Left colon (tissue), 2 donors: ENCODE measurements around the gene PLA2G2F. TPM values are rescaled to one million over a fixed set of nuclear protein-coding genes. Genes with fewer than 3 reads are reported as not detected.

Experiments
- ATAC-seq: fragments of 200-7000 bp; cut with Tn5 transposase; one replicate; pipeline ENCODE4 v1.9.1; 2020; ENCODE audit warnings: mild to moderate bottlenecking, moderate library complexity
- DNase-seq, 2 donors: peaks; one replicate each; pipeline ENCODE4 v3.0.0-alpha.2; 2020
- intact Hi-C, 2 donors: fragments of 100-400 bp; cut with DNase I in 1 of 2; cut with micrococcal nuclease in 1 of 2; formaldehyde crosslinking; loops; one replicate each; pipeline versions ENCODE4 v1.11.2 to v1.14.0; 2022; cut with DNase I, micrococcal nuclease
- total RNA-seq, 2 donors: library from RNA; stranded (reverse); fragmentation: NEBNext Ultra II Directional; extraction: Animal tissue kit (Norgen Biotek cat#: 25700); gene quantifications; one replicate each; pipeline ENCODE4 v1.2.1, GENCODE V29; 2021
- donor health status: DM: no; HTN: no; CAD: no.
- donor health status: DM: yes; HTN: yes; CAD: no.

Gene PLA2G2F
- total RNA-seq, 2 donors from 2014 or later = 0.11 TPM; not detected in 1

DNA sequence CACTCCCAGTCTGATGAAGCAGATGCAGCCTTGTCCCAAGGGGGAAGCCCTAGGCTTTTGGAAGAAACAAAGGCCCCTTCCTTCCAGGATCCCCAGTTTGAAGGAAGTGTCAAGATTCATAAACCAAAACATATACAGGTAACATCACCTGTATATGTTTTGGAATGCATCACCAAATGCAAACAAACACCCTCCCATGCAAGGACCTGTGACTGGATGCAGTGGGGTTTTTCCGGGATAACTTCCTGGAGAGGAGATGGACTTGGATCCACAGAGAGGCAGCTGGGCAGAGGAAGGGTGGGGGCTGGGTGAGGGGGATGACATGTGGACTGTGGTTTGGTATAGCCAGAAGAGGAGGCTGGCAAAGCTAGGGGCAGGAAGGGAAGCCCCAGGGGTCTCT is 1.5 kb upstream of the PLA2G2F start:
- peak; percentile 59 for ATAC-seq
- intact Hi-C loops = no loop called here
- DNase-seq = peak in 1 of 2 donors; percentile 33

DNA sequence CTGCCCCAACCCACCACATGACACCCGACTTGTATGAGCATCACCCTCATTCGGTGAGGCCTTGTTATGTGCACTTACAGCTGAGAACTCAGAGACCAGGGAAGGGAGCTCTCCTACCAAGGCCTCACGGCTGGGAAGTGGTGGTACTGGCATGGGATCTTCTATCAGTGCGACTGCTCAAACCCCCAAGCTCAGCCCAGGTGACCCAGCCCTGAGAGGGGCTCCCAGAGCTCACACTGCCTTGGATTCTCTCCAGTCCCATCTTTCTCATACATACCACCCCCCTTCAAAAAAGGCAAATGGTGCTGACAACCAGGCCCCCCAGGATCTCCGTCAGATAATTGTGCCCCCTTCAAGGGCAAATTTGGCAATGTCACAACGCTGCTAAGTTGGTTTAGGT is 777 bp upstream of the PLA2G2F start:
- ATAC-seq (no peak), DNase-seq (peak in 1 of 2 donors; percentile 12)
- intact Hi-C loops = no loop called here

DNA sequence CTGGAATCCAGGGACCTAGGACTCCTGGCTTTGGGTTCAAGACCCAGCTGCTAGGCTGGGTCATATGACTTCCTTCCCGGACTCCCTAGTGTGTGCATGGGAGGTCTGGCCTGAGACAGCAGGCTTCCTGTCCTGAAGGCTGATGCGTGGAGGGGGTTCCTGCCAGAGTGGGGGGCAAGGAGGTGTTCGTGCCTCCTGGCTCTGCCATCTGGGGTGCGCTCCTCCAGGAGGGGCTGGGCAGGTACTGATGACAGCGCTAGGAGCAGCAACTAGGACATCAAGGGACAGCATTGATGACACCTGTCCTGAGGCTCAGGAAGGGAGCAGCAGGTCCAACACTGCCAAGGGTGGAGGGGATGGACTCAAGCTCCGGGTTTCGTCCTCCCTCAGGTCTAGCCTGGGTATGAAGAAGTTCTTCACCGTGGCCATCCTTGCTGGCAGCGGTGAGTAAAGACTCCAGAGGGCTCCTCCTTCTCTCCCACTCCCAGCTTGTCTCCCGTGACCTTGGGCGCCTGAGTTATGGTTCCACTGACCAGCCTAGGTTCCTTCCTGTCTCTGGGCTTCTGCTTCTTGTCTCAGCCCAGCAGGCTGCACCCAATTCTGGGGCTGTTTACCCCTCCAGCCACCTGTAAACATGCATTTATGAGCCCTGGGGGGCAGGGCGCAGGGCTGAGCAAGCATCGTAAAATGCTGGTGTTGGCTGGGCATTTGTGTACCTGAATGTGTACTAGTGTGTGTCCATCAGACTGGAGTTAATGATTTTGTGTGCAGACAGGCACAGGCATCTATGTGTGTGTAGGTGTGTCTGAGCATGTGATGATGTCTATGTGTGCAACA is 871 bp downstream of the PLA2G2F start:
- no peak for ATAC-seq
- intact Hi-C loops = loop anchor here in 1 of 2 donors (10.0 kb wide), 1 partner anchor 165 kb away; the partner anchor contains the start of gene PLA2G2A
- DNase-seq = peak in 1 of 2 donors; percentile 18

DNA sequence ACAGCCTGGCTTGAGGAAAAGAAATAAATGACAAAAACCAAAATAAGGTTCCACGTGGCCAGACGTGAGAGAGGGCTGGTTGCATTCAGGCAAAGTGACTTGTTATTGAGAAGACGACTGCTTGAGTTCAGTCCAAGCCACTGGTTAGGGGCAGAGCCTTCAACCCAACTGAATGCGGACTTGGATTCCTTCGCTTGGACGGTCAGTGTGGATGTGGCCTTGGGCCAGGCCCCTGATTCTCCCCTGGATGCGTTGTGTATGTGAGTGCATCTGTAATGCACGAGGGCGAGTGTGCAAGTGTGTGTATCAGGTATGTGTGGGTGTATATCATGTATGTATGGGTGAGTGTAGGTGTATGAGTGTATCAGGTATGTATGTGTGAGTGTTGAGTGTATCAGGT is 1.9 kb downstream of the PLA2G2F start:
- peak in 1 of 2 donors; percentile 9 for DNase-seq
- intact Hi-C loops = loop anchor here in 1 of 2 donors (10.0 kb wide), 1 partner anchor 166 kb away; the partner anchor contains the start of gene PLA2G2A

DNA sequence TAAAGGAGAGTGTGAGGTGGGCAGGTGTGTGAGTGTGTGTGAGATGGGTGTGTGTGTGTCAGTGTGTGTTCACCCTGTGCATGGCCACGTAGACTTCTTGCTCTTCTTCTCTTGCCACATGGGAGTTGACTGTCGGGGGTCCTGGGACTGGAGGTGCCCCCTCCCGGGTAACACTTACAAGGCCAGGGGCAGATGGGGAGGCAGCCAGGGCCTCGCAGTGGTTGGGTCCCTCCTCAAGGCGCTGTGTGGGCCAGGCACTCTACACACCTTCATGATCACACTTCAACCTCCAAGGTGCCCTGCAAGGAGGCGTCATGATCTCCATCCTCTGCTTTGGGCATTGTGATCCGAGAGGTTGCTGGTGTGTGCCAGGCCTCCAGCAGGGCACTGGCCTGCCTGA is 2.3 kb downstream of the PLA2G2F start:
- DNase-seq (peak in 1 of 2 donors; percentile 11), ATAC-seq (no peak)
- intact Hi-C loops = loop anchor here in 1 of 2 donors (10.0 kb wide), 1 partner anchor 167 kb away; the partner anchor contains the start of gene PLA2G2A

More for the DNA sequence above, 1.9 kb downstream of the PLA2G2F start:
- no peak for ATAC-seq

DNA sequence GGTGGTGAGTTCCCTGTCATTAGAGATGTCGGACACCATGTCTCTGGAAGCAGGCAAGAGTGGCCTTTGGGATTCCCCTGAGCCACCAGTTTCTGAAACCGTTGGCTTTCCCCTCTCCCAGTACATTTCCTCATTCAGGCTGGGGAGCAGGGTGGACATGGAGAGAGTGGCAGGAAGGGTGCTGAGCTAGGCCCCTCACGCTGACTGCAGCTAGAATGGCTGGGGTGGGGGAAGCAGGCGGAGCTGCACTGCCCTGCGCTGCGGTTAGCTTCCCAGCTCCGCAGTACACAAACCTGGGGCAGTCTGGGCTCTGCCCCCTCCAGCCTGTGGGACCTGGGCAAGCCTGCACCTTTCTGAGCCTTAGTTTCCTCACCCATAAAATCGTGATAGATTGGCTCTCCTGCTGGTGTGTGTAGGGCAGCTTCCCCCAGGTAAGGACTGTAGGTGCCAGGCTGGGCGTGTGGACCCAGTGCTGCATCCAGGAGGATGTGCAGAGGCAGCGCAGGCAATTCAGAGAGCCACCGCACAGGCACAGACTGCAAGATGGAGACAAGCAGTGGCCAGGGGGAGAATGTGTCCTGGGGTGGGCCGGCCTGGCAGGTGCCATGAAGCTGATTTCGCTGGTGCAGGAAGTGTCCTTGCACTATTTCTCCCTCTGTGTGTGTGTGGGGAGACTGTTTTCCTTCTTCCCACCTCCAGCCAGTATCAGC is 3.0 kb downstream of the PLA2G2F start:
- DNase-seq (peak in 1 of 2 donors; percentile 17), ATAC-seq (no peak)
- intact Hi-C loops = loop anchor here in 1 of 2 donors (10.0 kb wide), 1 partner anchor 167 kb away; the partner anchor contains the start of gene PLA2G2A

DNA sequence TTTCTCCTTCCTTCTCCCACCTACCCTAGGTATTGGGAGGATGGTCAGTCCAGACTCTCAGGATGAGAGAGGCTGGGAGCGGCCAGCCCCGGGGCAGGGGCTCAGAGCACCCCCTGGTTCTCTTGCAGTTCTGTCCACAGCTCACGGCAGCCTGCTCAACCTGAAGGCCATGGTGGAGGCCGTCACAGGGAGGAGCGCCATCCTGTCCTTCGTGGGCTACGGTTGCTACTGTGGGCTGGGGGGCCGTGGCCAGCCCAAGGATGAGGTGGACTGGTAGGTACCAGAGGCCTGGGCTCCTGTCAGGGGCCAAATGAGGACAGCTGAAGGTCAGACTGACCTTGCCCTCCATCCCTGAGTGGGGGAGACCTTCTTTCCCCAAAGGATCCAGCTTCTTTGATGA is 4.2 kb downstream of the PLA2G2F start:
- ATAC-seq (no peak), DNase-seq (peak in 1 of 2 donors; percentile 5)
- intact Hi-C loops = loop anchor here in 1 of 2 donors (10.0 kb wide), 1 partner anchor 169 kb away; the partner anchor contains the start of gene PLA2G2A

DNA sequence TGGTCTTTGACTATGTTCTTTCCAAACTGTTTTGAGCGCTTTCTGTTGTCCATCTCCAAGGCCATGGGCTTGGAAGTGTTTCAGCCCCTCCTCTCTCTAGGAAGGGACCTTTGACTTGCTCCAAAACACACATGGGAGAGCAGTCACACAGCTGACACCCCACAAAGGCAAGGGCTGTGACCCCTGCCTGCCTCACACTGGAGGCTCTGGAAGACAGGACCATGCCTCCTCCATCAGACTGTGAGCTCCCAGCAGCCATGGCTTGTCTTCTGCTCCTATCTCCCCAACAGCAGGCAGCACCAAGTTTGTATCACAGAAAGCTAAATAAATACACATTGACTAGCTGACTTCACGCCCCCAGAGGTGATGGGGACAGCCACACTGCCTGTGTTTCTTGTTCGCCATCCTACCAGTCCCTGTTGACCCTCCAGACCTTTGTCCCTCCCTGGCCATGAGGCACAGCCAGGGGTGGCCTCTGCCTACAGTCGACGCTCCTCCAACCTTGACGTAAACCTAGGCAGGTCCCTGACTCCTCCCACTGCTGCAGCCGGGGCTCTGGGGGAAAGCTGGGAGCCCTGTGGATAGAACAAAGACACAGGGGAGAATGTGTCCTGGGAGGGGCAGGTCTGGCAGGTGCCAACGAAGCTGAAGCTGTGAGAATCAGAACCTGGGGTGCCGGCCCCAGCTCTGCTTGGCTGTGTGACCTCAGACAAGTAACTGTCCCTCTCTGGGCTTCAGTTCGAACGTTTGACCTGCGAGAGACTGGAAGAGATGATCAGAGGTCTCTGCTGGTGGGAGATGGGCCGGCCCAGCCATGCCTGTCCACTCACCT is 4.8 kb downstream of the PLA2G2F start:
- ATAC-seq = no peak
- peak in 1 of 2 donors; percentile 12 for DNase-seq
- intact Hi-C loops = loop anchor here in 1 of 2 donors (10.0 kb wide), 1 partner anchor 169 kb away; the partner anchor contains the start of gene PLA2G2A

DNA sequence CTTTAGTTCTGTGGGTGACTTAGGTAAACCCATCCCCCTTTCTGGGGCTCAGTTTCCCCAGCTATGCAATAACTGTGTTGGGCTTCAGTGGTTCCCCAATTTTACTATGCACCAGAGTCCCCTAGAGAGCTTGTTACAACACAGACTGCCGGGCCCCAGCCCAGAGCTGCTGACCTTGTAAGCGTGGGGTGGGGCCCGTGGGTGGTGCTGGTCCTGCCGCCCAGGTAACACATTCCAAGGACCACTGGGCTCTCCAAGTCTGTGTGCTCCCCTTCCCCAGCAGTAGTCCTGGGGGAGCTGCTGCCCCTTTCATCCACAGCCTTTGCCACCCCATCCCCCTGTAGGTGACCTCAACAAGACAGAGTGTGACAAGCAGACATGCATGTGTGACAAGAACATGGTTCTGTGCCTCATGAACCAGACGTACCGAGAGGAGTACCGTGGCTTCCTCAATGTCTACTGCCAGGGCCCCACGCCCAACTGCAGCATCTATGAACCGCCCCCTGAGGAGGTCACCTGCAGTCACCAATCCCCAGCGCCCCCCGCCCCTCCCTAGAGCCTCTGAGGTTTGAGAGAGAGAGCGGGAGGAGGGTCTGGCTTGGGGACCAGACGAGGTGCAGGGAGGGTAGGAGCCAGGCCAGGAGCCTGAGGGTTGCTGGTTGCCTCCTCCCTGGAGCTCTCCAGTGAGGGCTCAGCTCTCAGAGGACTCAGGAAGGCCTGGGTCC is 8.9 kb downstream of the PLA2G2F start:
- DNase-seq (peak in 1 of 2 donors; percentile 13), ATAC-seq (no peak)
- intact Hi-C loops = loop anchor here in 1 of 2 donors (10.0 kb wide), 1 partner anchor 173 kb away; the partner anchor contains the start of gene PLA2G2A

DNA sequence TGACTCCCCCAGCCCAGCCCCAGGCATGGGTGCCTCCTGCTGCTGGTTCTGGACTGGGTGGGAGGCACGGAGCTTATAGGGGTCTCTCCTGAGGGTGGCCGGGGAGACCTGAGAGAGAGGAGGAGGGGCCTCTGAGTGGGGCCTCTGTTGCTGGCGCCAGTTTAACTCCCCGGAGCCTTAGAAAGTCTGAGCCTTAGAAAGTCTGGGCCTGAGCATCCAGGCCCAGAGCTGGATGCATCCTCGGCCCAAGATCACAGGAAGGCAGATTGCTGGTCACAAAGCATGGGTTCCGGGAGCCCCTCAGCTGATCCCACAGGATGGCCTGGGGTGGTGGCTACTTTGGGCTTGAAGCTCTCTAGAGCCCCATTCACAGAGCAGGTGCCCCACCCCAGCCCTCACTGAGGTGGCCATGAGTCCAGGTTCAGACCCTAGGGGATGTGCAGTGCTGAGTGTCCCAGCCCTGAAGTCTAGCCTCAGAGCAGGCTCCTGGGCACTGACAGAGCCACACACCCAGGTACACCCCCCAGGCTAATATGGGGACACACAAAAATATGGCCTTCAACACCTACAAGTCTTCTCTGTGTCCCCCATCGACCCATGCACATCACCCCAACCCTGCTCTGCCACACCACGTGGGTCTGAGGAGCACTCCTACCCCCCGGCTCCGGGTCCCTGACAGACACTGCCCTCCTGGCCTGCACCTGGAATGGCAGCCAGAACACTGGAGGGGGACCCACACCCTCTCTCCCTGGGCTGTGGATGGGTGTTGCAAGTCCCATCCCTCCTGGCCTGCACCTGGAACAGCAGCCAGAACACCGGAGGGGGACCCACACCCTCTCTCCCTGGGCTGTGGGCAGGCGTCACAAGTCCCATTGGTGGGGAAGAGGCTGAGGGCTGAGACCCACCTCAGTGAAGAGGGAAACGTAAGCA is 9.7 kb downstream of the PLA2G2F start:
- DNase-seq (peak in 1 of 2 donors; percentile 18), ATAC-seq (no peak)
- intact Hi-C loops = loop anchor here in 1 of 2 donors (10.0 kb wide), 1 partner anchor 174 kb away; the partner anchor contains the start of gene PLA2G2A

DNA sequence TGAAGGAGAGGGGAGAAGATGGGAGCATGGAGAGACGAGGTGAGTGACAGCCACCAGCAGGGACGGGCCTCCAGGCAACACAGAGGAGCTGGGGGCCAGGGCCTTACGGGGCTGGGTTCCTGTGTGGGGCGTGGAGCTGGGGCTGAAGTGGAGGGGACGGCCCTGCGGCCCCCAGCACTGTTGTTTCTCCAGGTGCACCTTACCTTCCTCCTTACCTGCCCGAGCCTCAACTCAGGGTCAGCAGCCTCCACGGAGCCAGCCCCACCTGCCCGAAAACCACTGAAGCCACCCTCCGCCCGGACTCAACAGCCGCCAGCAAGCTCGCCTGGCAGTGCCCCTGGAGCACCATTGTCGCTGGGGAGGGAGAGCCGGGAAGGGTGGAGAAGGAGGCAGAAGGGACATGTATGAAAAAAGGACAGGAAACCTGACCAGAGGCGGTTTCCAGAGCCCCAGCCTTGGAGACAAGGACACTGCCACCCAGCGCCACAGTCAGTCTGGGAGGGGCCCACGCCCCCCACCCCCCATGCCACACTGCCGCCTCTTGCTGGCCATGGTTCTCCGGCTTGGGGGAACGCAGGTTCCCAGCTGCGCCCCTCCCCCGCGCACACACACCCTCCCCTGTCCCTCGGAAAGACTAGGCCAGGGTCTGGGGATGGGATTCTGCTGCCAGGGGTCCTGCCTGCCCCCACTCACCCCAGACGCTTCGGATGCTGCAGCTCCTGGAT is 10.6 kb downstream of the PLA2G2F start:
- intact Hi-C loops = loop anchor here in 1 of 2 donors (5.0 to 10.0 kb wide), 3 partner anchors 45 to 232 kb away; partner anchors contain the start of gene PLA2G2A
- DNase-seq = peak in 1 of 2 donors; percentile 20
- no peak for ATAC-seq

DNA sequence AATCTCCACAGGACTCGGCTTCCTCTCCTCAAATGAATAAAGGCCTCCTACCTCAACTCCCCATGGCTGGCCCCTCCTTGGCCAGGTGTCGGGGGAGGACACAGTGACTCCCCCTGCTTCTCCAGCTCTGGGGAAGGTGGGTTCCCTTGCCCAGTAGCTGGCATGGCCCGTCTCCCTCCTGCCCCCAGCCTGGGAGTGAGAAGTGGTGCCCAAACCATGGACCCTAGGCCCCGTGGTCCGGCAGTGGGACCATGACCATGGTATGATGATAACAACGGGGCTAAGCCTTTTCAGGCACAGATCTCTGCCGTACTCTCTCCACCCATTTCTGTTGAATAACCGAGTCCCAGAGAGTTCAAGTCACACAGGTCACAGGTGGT is 11.2 kb downstream of the PLA2G2F start:
- no peak for ATAC-seq
- intact Hi-C loops = loop anchor here in 1 of 2 donors (5.0 to 10.0 kb wide), 2 partner anchors 46 to 233 kb away; no protein-coding TSS in a partner anchor
- peak in 1 of 2 donors; percentile 8 for DNase-seq

DNA sequence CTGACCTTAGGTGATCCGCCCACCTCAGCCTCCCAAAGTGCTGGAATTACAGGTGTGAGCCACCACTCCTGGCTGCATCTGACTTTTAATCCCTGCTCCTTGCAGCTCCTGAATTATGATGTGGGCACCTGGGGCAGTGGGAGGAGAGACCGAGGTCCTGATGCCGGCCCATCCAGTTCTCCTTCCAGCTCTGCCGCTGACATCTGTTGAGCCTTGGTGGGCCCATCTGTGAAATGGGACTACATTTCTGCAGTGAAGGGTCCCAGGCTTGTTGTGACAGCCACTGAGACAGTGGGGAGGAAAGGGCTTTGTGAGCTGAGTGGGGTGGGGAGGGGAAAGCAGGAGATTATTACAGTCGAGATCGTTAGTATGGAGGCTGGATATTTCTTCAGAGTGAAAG is 11.8 kb downstream of the PLA2G2F start:
- DNase-seq = peak in 1 of 2 donors; percentile 14
- intact Hi-C loops = loop anchor here in 1 of 2 donors (5.0 to 10.0 kb wide), 2 partner anchors 46 to 234 kb away; no protein-coding TSS in a partner anchor
- no peak for ATAC-seq

DNA sequence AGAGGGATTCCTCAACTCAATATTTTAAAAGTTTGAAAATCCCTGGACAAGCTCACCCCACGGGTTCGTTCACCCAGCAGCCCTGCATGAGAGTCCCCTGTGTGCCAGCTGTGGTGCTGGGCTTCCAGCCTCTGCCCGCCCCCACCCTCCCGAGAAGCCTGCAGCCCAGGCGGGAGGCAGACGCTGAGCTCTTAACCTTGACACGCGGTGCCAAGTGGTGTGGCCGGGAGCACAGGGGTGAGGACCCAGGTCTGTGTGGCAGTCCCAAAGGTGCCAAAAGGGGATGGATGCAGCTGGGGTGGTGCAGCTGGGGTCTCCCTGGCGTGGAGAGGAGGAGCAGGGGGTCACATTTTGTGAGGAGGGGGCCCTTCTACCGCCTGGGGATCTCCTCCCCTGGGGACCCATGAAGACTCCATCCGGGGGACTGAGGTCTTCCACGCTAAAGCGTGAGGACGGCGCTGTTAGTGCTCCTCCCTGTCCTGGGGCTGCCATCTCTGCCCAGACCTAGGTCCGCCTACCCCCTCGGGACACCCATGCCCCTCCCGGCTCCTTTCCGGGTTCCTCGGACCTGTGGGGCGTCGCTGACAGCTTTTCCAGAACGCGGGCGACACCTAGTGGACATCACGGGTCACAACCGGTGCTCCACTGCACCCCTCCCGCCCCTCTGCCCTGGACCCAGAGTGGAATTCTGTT is 12.9 kb downstream of the PLA2G2F start:
- DNase-seq = peak; percentile 83 to 85
- intact Hi-C loops = loop anchor here in 1 of 2 donors (5.0 to 10.0 kb wide), 2 partner anchors 47 to 235 kb away; no protein-coding TSS in a partner anchor
- ATAC-seq = peak; percentile 95

DNA sequence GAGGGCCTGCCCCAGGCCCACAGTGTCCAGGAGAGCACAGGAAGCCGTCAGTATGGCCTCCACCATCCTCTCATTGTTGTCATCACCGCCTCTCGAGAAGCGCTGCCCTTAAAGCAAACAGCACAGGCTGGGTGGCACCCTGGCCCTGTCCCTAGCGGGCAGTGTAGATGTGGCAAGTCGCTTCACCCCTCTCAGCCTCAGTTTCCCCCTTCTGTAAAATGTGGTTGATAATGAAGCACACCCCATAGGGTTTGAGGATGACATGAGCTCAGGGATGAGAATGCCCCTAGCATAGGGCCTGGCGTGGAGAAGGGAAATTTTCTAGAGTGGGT is 13.4 kb downstream of the PLA2G2F start:
- ATAC-seq (no peak), DNase-seq (no peak)
- intact Hi-C loops = loop anchor here in 1 of 2 donors (5.0 to 10.0 kb wide), 2 partner anchors 48 to 235 kb away; no protein-coding TSS in a partner anchor
